ENCODE data around the gene C21orf91. TPM values are rescaled to one million over a fixed set of nuclear protein-coding genes. Genes with fewer than 3 reads are reported as not detected.

The C21orf91 gene
- total RNA-seq, 4 donors from 2014 or later = 10.2 to 14.5 (median 12.3) TPM

- Histone ChIP-seq H3K4me3 (no peak overlapping the region), H3K36me3 (peaks cover 0 to 34% of the 10 kb centered on the region in 2 donors), H3K27ac (no peak overlapping the region), H3K9me3 (no peaks in the 10 kb centered on the region), H3K27me3 (no peaks in the 10 kb centered on the region), H3K4me1 (no peaks in the 10 kb centered on the region)
- WGBS, 2 donors (ENCODE audit: low coverage in 1 of 2) = 92 to 100% methylated on average over 2 of the region's 2 CpGs
- TF ChIP-seq POLR2A (IDR thresholded peaks at IDR 0.05) = no peak
- TF ChIP-seq EP300 (IDR thresholded peaks at IDR 0.05) = no peak
- no peak for TF ChIP-seq CTCF (IDR thresholded peaks at IDR 0.05)
- TF ChIP-seq POLR2AphosphoS5 (IDR thresholded peaks at IDR 0.05) = no peak
- no peak for ATAC-seq
Measured at GRCh38 chr21:17785403-17785788, 33.8 kb downstream of the C21orf91 start.

- no peak for ATAC-seq
- WGBS, 2 donors (ENCODE audit: low coverage in 1 of 2) = 73 to 81% methylated on average over 6 of the region's 6 CpGs
Measured at GRCh38 chr21:17784604-17785402, 34.4 kb downstream of the C21orf91 start.

GRCh38 chr21:17784180-17784598 is 35.0 kb downstream of the C21orf91 start:
- H3K4me3 ChIP-seq = no peak overlapping the region
- no peak for TF ChIP-seq CTCF (IDR thresholded peaks at IDR 0.05)
- TF ChIP-seq EP300 (IDR thresholded peaks at IDR 0.05) = no peak
- TF ChIP-seq POLR2AphosphoS5 (IDR thresholded peaks at IDR 0.05) = no peak
- TF ChIP-seq POLR2A (IDR thresholded peaks at IDR 0.05) = no peak
- WGBS, 2 donors (ENCODE audit: low coverage in 1 of 2) = 68 to 85% methylated on average over 5 of the region's 5 CpGs
- no peaks in the 10 kb centered on the region for H3K4me1 ChIP-seq
- no peaks in the 10 kb centered on the region for H3K9me3 ChIP-seq
- H3K27me3 ChIP-seq = no peaks in the 10 kb centered on the region
- peaks cover 0 to 34% of the 10 kb centered on the region in 2 donors for H3K36me3 ChIP-seq
- ATAC-seq = no peak
- H3K27ac ChIP-seq = no peak overlapping the region

More at GRCh38 chr21:17784604-17785402, 34.4 kb downstream of the C21orf91 start:
- no peaks in the 10 kb centered on the region for H3K27me3 ChIP-seq
- H3K4me1 ChIP-seq = no peaks in the 10 kb centered on the region
- no peak overlapping the region for H3K4me3 ChIP-seq
- H3K36me3 ChIP-seq = peaks cover 0 to 34% of the 10 kb centered on the region in 2 donors
- no peaks in the 10 kb centered on the region for H3K9me3 ChIP-seq
- no peak for TF ChIP-seq POLR2AphosphoS5 (IDR thresholded peaks at IDR 0.05)
- no peak for TF ChIP-seq POLR2A (IDR thresholded peaks at IDR 0.05)
- TF ChIP-seq CTCF (IDR thresholded peaks at IDR 0.05) = no peak
- TF ChIP-seq EP300 (IDR thresholded peaks at IDR 0.05) = no peak
- H3K27ac ChIP-seq = no peak overlapping the region

DNA sequence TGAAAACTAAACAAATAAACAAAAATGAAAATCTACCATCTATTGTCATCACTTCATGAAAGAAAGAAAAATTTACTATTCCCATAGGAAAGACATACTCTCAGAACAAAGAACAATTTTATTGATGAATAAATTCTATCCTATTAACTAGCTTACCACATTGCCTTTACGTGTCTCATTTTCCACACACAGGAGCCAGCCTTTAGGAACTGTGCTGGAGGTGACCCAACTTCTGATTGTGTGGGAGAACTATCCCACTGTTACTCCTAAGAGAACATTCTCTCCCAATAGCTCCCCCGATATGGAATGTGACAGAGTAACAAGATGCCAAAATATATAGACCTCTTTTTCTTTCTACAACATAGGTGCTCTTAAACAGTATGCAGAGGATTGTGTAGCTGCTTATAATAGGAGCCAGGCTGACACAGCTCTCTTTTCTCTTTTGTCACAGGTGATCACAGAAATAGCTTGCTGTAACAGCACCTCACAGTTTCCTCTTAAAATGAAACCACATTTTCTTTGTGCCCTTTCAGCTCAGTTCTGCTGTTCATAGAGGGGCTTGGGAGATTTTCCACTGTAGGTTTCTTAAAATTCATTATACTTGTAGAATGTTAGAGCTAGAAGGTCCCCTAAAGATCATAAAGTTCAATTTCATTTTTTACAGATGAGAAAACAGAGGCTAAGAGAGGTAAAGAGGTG is 35.5 kb downstream of the C21orf91 start:
- Histone ChIP-seq H3K36me3 (peaks cover 0 to 34% of the 10 kb centered on the region in 2 donors), H3K27me3 (no peaks in the 10 kb centered on the region), H3K9me3 (no peaks in the 10 kb centered on the region), H3K27ac (no peak overlapping the region), H3K4me3 (no peak overlapping the region), H3K4me1 (no peaks in the 10 kb centered on the region)
- 63 to 82% methylated on average over 2 of the region's 2 CpGs for WGBS, 2 donors (ENCODE audit: low coverage in 1 of 2)
- ATAC-seq = no peak
- TF ChIP-seq CTCF (IDR thresholded peaks at IDR 0.05) (no peak), EP300 (IDR thresholded peaks at IDR 0.05) (no peak), POLR2AphosphoS5 (IDR thresholded peaks at IDR 0.05) (no peak), POLR2A (IDR thresholded peaks at IDR 0.05) (no peak)
